ENCODE measurements around the gene IFT88. TPM values are rescaled to one million over a fixed set of nuclear protein-coding genes. Genes with fewer than 3 reads are reported as not detected.

Gene IFT88
- total and polyA plus RNA-seq, 2 of the 8 experiments (the other 6 are each of a cell fraction or from before 2014, with no cell fraction given): 1.7 to 5.8 TPM

DNA sequence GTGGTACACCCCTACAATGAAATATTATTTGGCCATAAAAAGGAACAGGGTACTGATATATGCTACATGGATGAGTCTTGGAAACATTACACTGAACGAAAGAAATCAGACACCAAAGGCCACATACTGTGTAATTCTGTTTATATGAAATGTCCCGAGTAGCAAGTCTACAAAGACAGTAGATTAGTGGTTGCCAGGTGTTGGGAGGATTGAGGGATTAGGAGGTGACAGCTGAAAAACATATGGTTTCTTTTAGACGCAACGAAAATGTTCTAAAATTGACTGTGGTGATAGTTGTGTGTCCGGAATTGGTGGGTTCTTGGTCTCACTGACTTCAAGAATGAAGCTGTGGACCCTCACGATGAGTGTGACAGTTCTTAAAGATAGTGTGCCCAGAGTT lies 171.7 kb downstream of the IFT88 start:
- Histone ChIP-seq H2BK20ac (ENCODE audit: low read length) (no peak overlapping the region), H3K79me1 (ENCODE audit: low read depth, low read length) (no peaks in the 10 kb centered on the region), H4K20me1 (replicated peaks in 1 of 2; ENCODE audit: control insufficient read depth in 1 of 2, insufficient read depth in 2 of 2, low read length in 2 of 2) (no peaks in the 10 kb centered on the region), H3K36me3 (ENCODE audit: control insufficient read depth in 2 of 4, insufficient read depth in 4 of 4, low read length in 3 of 4) (peaks cover 0 to 5% (median 0%) of the 10 kb centered on the region in 4 experiments; a peak in 1 of 8 replicates), H4K5ac (ENCODE audit: insufficient read length, low read depth, low read length) (no peak overlapping the region), H3K27ac (ENCODE audit: low read depth, low read length) (no peak overlapping the region), H2BK120ac (replicated peaks; ENCODE audit: low read depth, low read length) (no peak overlapping the region), H3K4me1 (replicated peaks in 1 of 4; ENCODE audit: control insufficient read depth in 3 of 4, insufficient read depth in 4 of 4, low read length in 3 of 4) (no peaks in the 10 kb centered on the region), H3K79me2 (ENCODE audit: control insufficient read depth in 1 of 2, insufficient read depth in 2 of 2, low read length in 2 of 2) (no peaks in the 10 kb centered on the region), H3K56ac (replicated peaks; ENCODE audit: insufficient read length, low read depth, low read length) (no peak overlapping the region), H2BK15ac (ENCODE audit: low read length) (no peak overlapping the region), H3K4ac (replicated peaks; ENCODE audit: insufficient read length, low read depth, low read length) (no peak overlapping the region), H4K8ac (ENCODE audit: extremely low read depth, insufficient read depth, low read length) (no peak overlapping the region), H3K4me2 (ENCODE audit: insufficient read depth in 1 of 2, low read depth in 2 of 2, low read length in 2 of 2) (no peak overlapping the region), H2AFZ (ENCODE audit: low read length) (no peak overlapping the region), H3K18ac (ENCODE audit: extremely low read depth, low read length) (no peak overlapping the region), H2BK12ac (ENCODE audit: low read depth, low read length) (no peak overlapping the region), H2AK5ac (ENCODE audit: low read depth, low read length) (no peak overlapping the region), H3K9me3 (ENCODE audit: insufficient read depth in 2 of 2, low read depth in 1 of 2, low read length in 1 of 2) (peaks cover 4 to 8% of the 10 kb centered on the region in 2 experiments; a peak in 1 of 4 replicates), H3K4me3 (ENCODE audit: extremely low read depth in 1 of 4, insufficient read depth in 2 of 4, low read depth in 3 of 4, low read length in 4 of 4) (no peak overlapping the region), H3K23ac (ENCODE audit: insufficient read length) (no peak overlapping the region), H2BK5ac (ENCODE audit: low read depth, low read length) (no peak overlapping the region), H4K91ac (replicated peaks; ENCODE audit: insufficient read length, low read length) (no peak overlapping the region), H3K27me3 (replicated peaks in 1 of 4; ENCODE audit: control insufficient read depth in 3 of 4, extremely low read depth in 1 of 4, insufficient read depth in 3 of 4, low read length in 3 of 4) (no peaks in the 10 kb centered on the region), H3K9ac (replicated peaks in 1 of 4; ENCODE audit: extremely low read depth in 1 of 4, low read depth in 3 of 4, low read length in 3 of 4) (no peak overlapping the region), H3K14ac (ENCODE audit: insufficient read length) (no peak overlapping the region), H3K23me2 (ENCODE audit: low read depth, low read length) (no peaks in the 10 kb centered on the region)
- FAIRE-seq (no peak), DNase-seq (ENCODE audit: low read depth in 1 of 2, low spot score in 2 of 2) (no peak)
- ChIA-PET POLR2A (ENCODE audit: partially characterized antibody) (interaction anchor here (1.5 kb wide), 1 partner anchor 15 kb away, joined by 3 read pairs; no protein-coding TSS in a partner anchor), CTCF (ENCODE audit: partially characterized antibody) (interaction anchor here (1.0 to 4.4 kb wide), 2 partner anchors 16 to 27 kb away, joined by 3 to 18 read pairs; no protein-coding TSS in a partner anchor)
- 88% methylated on average over 6 of the region's 6 CpGs; no CpG with 5 or more reads in 1 of the 2 experiments for WGBS, 2 experiments (ENCODE audit: extremely low coverage in 1 of 2, insufficient coverage in 1 of 2, insufficient read length in 1 of 2, insufficient replicate concordance in 2 of 2, low coverage in 1 of 2, low lambda C conversion rate in 2 of 2, missing lambda C conversion rate in 1 of 2)
- TF ChIP-seq CBX5 (IDR thresholded peaks at IDR 0.05; ENCODE audit: low read depth, low read length) (no peak), SP2 (IDR thresholded peaks at IDR 0.05; ENCODE audit: low read length) (no peak), EZH2 (IDR thresholded peaks at IDR 0.05; ENCODE audit: low read depth, low read length, severe bottlenecking) (no peak), POLR2AphosphoS5 (IDR thresholded peaks at IDR 0.05; ENCODE audit: low read depth, low read length) (no peak), CBX8 (IDR thresholded peaks at IDR 0.05; ENCODE audit: borderline replicate concordance, low read depth, low read length) (no peak), ASH2L (IDR thresholded peaks at IDR 0.05; ENCODE audit: low read length) (no peak), MAFK (IDR thresholded peaks at IDR 0.05; ENCODE audit: low read depth, low read length) (no peak), GTF2F1 (IDR thresholded peaks at IDR 0.05; ENCODE audit: borderline replicate concordance, low read depth, low read length) (no peak)

All from H1 (cell line).